ENCODE measurements around the gene GJD2. TPM values are rescaled to one million over a fixed set of nuclear protein-coding genes. Genes with fewer than 3 reads are reported as not detected.

The GJD2 gene
- polyA plus RNA-seq, 3 donors = not detected

- H3K27ac Mint-ChIP-seq = no peak overlapping the region
- H3K27ac ChIP-seq (ENCODE audit: low read depth in 1 of 2, low read length in 2 of 2) = no peak overlapping the region
- no peak for DNase-seq
- no peak overlapping the region for H3K4me3 ChIP-seq (replicated peaks in 1 of 3; ENCODE audit: low read depth in 2 of 3, low read length in 3 of 3)
- intact Hi-C loops (cut with micrococcal nuclease) = no loop called here
- TF ChIP-seq CTCF (IDR thresholded peaks at IDR 0.05) = no peak
- H3K9me3 ChIP-seq (replicated peaks in 1 of 2; ENCODE audit: control insufficient read depth in 1 of 2, insufficient read depth in 1 of 2, low read length in 2 of 2) = peaks cover 0 to 7% of the 10 kb centered on the region in 2 donors
- no peak overlapping the region for H3K4me3 Mint-ChIP-seq
- no peak overlapping the region for H3K4me2 ChIP-seq (replicated peaks; ENCODE audit: extremely low read depth, low read length, poor library complexity, severe bottlenecking)
- peaks cover 0 to 5% (median 4%) of the 10 kb centered on the region in 7 donors for H3K9me3 Mint-ChIP-seq
- H4K20me1 ChIP-seq (ENCODE audit: insufficient read depth, low read length) = no peaks in the 10 kb centered on the region
- no peak overlapping the region for H2AFZ ChIP-seq (ENCODE audit: insufficient read depth, low read depth, low read length, poor library complexity, severe bottlenecking)
- H3K9ac ChIP-seq (ENCODE audit: insufficient read depth, low read length, poor library complexity, severe bottlenecking) = no peak overlapping the region
- 88% methylated on average over 2 of the region's 2 CpGs for WGBS (ENCODE audit: insufficient coverage)
- H3K4me1 ChIP-seq (ENCODE audit: control insufficient read depth in 1 of 2, insufficient read depth in 2 of 2, low read length in 2 of 2) = no peaks in the 10 kb centered on the region
- H3K36me3 ChIP-seq (replicated peaks in 1 of 2; ENCODE audit: control insufficient read depth in 1 of 2, insufficient read depth in 2 of 2, low read length in 2 of 2) = no peaks in the 10 kb centered on the region
- H3K27me3 ChIP-seq (ENCODE audit: control insufficient read depth in 2 of 2, insufficient read depth in 2 of 2, low read length in 2 of 2) = peaks cover 27 to 36% of the 10 kb centered on the region in 2 donors
- H3K36me3 Mint-ChIP-seq = no peaks in the 10 kb centered on the region
- H3K27me3 Mint-ChIP-seq (ENCODE audit: low read depth in 3 of 3) = peaks cover 32 to 39% (median 33%) of the 10 kb centered on the region in 3 donors
- no peaks in the 10 kb centered on the region for H3K4me1 Mint-ChIP-seq
- no peaks in the 10 kb centered on the region for H3K79me2 ChIP-seq (ENCODE audit: insufficient read depth, low read length)
Observed at GRCh38 chr15:34759992-34760391, 5.2 kb upstream of the GJD2 start.

GRCh38 chr15:34759347-34759746 lies 4.5 kb upstream of the GJD2 start:
- H3K4me1 Mint-ChIP-seq = no peaks in the 10 kb centered on the region

More at GRCh38 chr15:34759347-34759746, 4.5 kb upstream of the GJD2 start:
- Histone ChIP-seq H4K20me1 (ENCODE audit: insufficient read depth, low read length) (no peaks in the 10 kb centered on the region), H3K9ac (ENCODE audit: insufficient read depth, low read length, poor library complexity, severe bottlenecking) (no peak overlapping the region), H3K4me1 (ENCODE audit: control insufficient read depth in 1 of 2, insufficient read depth in 2 of 2, low read length in 2 of 2) (no peaks in the 10 kb centered on the region), H3K79me2 (ENCODE audit: insufficient read depth, low read length) (no peaks in the 10 kb centered on the region), H3K4me2 (replicated peaks; ENCODE audit: extremely low read depth, low read length, poor library complexity, severe bottlenecking) (no peak overlapping the region), H2AFZ (ENCODE audit: insufficient read depth, low read depth, low read length, poor library complexity, severe bottlenecking) (no peak overlapping the region), H3K27ac (ENCODE audit: low read depth in 1 of 2, low read length in 2 of 2) (no peak overlapping the region), H3K27me3 (ENCODE audit: control insufficient read depth in 2 of 2, insufficient read depth in 2 of 2, low read length in 2 of 2) (peaks cover 29 to 40% of the 10 kb centered on the region in 2 donors), H3K36me3 (replicated peaks in 1 of 2; ENCODE audit: control insufficient read depth in 1 of 2, insufficient read depth in 2 of 2, low read length in 2 of 2) (no peaks in the 10 kb centered on the region), H3K4me3 (replicated peaks in 1 of 3; ENCODE audit: low read depth in 2 of 3, low read length in 3 of 3) (no peak overlapping the region), H3K9me3 (replicated peaks in 1 of 2; ENCODE audit: control insufficient read depth in 1 of 2, insufficient read depth in 1 of 2, low read length in 2 of 2) (peaks cover 0 to 7% of the 10 kb centered on the region in 2 donors)
- Mint-ChIP-seq H3K9me3 (peaks cover 0 to 5% (median 3%) of the 10 kb centered on the region in 7 donors), H3K4me3 (no peak overlapping the region), H3K27me3 (ENCODE audit: low read depth in 3 of 3) (peaks cover 34 to 46% (median 36%) of the 10 kb centered on the region in 3 donors), H3K36me3 (no peaks in the 10 kb centered on the region), H3K27ac (no peak overlapping the region)
- DNase-seq = no peak
- TF ChIP-seq CTCF (IDR thresholded peaks at IDR 0.05) = no peak
- intact Hi-C loops (cut with micrococcal nuclease) = no loop called here
- WGBS (ENCODE audit: insufficient coverage) = 88% methylated on average over 2 of the region's 3 CpGs

Data from CD14-positive monocyte (primary cell).